RWPE2 (cell line): ENCODE data around the gene MRPL18.
"Not testable (repeated sequence)": the region's sequence is repeated elsewhere in the genome, so short reads cannot be mapped to it uniquely, and the experiment has no call there.

ENCODE experiments used
- ATAC-seq: fragments of 200-7000 bp; cut with Tn5 transposase; 3 replicates; pipeline ENCODE4 v1.9.1; 2021; ENCODE audit warnings: low read depth
- DNase-seq: peaks from one replicate; pipeline ENCODE4 v3.0.0-alpha.2; 2020; ENCODE audit warnings: low spot score
- H3K27ac ChIP-seq: fragments of 450-650 bp; 2 replicates; pipeline ENCODE4 v1.5.1; 2017; ENCODE audit warnings: mild to moderate bottlenecking; ENCODE audit not compliant: poor library complexity, severe bottlenecking
- H3K27me3 ChIP-seq: fragments of 250-450 bp; sonication (Bioruptor Pico); 2 replicates; pipeline ENCODE4 v1.5.1; 2021; ENCODE audit warnings: mild to moderate bottlenecking, moderate library complexity; ENCODE audit not compliant: insufficient read depth, poor library complexity, severe bottlenecking
- H3K36me3 ChIP-seq: fragments of 250-450 bp; sonication (Bioruptor Pico); 2 replicates; pipeline ENCODE4 v1.5.1; 2020; ENCODE audit warnings: low read depth, mild to moderate bottlenecking, moderate library complexity
- H3K4me1 ChIP-seq: fragments of 250-450 bp; sonication (Bioruptor Pico); 2 replicates; pipeline ENCODE4 v1.5.1; 2021; ENCODE audit warnings: mild to moderate bottlenecking, moderate library complexity; ENCODE audit not compliant: insufficient read depth, poor library complexity, severe bottlenecking
- H3K4me3 ChIP-seq: fragments of 250-450 bp; sonication (Bioruptor Pico); 2 replicates; pipeline ENCODE4 v1.5.1; 2021; ENCODE audit warnings: mild to moderate bottlenecking, moderate library complexity; ENCODE audit not compliant: severe bottlenecking
- H3K9me3 ChIP-seq: fragments of 250-450 bp; sonication (Bioruptor Pico); 2 replicates; pipeline ENCODE4 v1.5.1; 2021; ENCODE audit warnings: mild to moderate bottlenecking, moderate library complexity; ENCODE audit not compliant: severe bottlenecking
- TF ChIP-seq, protein P1 (sequence below): fragments of 450-650 bp; IDR thresholded peaks from one replicate; pipeline ENCODE4 v1.5.1; 2017; ENCODE audit warnings: mild to moderate bottlenecking, moderate library complexity; ENCODE audit not compliant: poor library complexity, severe bottlenecking

The MRPL18 gene

DNA sequence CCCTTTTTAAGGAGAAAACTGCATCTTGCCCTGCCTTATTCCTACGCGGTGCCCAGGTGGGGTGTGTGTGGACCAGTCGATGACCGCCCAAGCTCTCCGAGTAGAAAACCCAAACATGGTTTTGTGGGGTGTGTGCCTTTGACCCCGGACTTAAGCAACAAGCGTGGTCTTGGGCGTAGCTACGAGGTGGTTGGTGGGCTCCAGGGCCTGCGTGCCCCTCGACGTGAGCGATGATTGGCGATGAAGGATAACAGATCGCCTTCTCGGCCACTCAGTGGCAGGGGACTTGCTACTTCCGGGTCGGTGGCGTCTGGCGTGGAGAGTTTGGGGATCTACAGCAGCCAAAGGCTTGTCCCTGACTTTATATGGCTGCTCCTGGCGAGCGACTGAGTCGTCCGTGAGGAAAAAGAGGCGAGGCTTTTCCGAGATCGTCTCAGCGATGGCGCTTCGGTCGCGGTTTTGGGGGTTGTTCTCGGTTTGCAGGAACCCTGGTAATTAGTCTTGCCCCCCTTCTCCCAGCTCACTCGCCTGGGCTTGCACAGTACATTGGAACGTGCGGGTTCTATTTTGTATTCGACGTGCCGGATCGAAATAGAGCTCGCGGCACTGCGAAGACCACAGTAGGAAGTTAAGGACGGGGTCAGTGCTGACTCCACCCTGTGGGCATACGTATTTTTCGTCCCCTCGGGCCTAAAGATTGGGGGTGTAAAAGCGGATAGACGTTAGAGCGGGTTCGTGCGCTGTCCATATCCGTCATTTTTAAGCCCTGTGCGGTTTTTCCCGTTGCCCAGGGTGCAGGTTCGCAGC lies at the start of gene MRPL18:
MRPL18 (plus strand) TSS at position 319 of the 807 bp plus-strand sequence; CDS start at position 440, 121 bp downstream.
- Histone ChIP-seq H3K4me3 (peak within 1 kb of the TSS; percentile 56), H3K4me1 (peaks cover 6% of the 10 kb centered on the region), H3K36me3 (peaks cover 78% of the 10 kb centered on the region), H3K27me3 (no peaks in the 10 kb centered on the region), H3K27ac (peak within 1 kb of the TSS; percentile 69), H3K9me3 (no peaks in the 10 kb centered on the region)
- DNase-seq (peak; percentile 98), ATAC-seq (peak; percentile 89)
- TF ChIP-seq, protein P1, sequence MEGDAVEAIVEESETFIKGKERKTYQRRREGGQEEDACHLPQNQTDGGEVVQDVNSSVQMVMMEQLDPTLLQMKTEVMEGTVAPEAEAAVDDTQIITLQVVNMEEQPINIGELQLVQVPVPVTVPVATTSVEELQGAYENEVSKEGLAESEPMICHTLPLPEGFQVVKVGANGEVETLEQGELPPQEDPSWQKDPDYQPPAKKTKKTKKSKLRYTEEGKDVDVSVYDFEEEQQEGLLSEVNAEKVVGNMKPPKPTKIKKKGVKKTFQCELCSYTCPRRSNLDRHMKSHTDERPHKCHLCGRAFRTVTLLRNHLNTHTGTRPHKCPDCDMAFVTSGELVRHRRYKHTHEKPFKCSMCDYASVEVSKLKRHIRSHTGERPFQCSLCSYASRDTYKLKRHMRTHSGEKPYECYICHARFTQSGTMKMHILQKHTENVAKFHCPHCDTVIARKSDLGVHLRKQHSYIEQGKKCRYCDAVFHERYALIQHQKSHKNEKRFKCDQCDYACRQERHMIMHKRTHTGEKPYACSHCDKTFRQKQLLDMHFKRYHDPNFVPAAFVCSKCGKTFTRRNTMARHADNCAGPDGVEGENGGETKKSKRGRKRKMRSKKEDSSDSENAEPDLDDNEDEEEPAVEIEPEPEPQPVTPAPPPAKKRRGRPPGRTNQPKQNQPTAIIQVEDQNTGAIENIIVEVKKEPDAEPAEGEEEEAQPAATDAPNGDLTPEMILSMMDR: no peak

DNA sequence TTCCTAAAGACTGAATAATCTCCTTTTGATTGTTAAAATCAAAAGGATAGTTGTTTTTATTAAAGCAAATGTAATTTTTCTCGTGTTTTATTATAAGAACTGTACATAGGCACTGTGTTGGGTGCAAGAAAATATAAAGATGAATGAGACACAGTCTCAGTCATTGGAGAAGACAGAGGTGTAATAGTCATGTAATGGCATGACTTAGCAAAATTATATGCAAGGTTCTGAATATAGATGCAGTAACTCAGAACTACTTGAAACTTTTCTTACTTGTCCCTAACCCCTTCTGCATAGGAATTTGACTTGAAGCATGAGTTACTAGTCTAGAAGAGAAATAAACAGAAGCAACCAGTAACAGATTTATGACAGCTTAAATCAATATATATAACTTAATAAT lies 48.1 kb upstream of the MRPL18 start:
- H3K27ac ChIP-seq: no peak overlapping the region
- no peaks in the 10 kb centered on the region for H3K4me1 ChIP-seq
- DNase-seq: no peak
- peaks cover 100% of the 10 kb centered on the region for H3K36me3 ChIP-seq
- H3K9me3 ChIP-seq: no peaks in the 10 kb centered on the region
- no peak overlapping the region for H3K4me3 ChIP-seq
- TF ChIP-seq, protein P1: no peak
- H3K27me3 ChIP-seq: no peaks in the 10 kb centered on the region
- ATAC-seq: no peak

DNA sequence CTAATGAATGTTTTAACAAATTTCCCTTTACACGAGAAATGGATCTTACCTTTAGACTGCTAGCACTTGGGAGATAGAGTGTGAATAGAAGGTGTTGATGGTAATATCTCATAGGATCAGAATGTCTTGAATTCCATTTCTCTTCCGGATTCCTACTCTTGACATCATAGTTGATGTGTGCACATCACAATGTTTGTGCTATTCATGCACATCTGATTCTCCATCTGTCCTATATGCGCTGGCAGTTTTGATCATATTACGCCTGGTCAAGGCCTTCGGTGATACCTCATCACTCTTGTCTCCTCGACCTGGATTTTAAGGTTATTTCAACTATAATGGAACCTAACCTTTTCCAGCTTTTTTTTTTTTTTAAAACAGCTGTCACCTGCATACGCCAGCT lies 45.2 kb upstream of the MRPL18 start:
- H3K36me3 ChIP-seq: peaks cover 98% of the 10 kb centered on the region
- TF ChIP-seq, protein P1: no peak
- H3K27me3 ChIP-seq: no peaks in the 10 kb centered on the region
- no peak overlapping the region for H3K4me3 ChIP-seq
- DNase-seq: no peak
- H3K9me3 ChIP-seq: no peaks in the 10 kb centered on the region
- H3K4me1 ChIP-seq: no peaks in the 10 kb centered on the region
- H3K27ac ChIP-seq: no peak overlapping the region
- ATAC-seq: no peak

DNA sequence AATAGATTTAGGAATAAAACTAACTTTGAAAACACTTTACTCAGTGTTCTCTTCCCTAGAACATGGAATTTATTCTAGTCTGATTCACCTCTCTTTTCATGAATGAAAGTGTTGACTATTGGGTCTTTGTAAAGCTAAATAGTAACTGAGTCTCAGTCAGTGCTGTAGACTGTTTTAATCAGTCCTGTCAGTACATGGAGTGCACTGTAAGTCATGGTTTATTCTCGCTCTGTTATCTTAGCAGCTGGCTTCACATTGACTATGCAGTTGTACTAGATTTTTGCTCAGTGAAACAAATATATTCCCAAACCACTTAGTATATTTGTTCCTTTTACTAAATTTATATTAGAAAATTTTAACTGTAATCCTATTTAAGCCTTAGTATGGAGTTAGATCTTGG lies 43.5 kb upstream of the MRPL18 start:
- ATAC-seq (no peak), DNase-seq (no peak)
- H3K36me3 ChIP-seq: peaks cover 98% of the 10 kb centered on the region
- H3K9me3 ChIP-seq: no peaks in the 10 kb centered on the region
- no peak overlapping the region for H3K27ac ChIP-seq
- H3K4me1 ChIP-seq: no peaks in the 10 kb centered on the region
- no peaks in the 10 kb centered on the region for H3K27me3 ChIP-seq
- TF ChIP-seq, protein P1: no peak
- H3K4me3 ChIP-seq: no peak overlapping the region

DNA sequence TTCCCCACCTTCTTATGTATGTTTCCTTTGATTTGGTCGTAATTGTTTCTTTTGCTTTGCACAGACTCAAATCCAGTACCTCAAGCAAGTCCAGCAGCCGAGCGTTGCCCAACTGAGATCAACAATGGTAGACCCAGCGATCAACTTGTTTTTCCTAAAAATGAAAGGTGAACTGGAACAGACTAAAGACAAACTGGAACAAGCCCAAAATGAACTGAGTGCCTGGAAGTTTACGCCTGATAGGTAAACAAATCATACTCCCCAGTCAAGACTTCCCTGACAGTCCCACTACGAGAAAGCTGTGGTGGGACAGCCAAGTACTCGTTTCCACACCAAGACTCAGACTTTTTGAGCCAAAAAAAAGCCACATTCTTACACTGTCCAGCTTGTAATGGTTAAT lies 42.1 kb upstream of the MRPL18 start:
- H3K4me3 ChIP-seq, ATAC-seq, H3K27ac ChIP-seq, DNase-seq, H3K27me3 ChIP-seq, H3K4me1 ChIP-seq, H3K9me3 ChIP-seq: not testable (repeated sequence)
- H3K36me3 ChIP-seq: peaks cover 98% of the 10 kb centered on the region
